Measurements from ENCODE around the gene BLOC1S6. TPM values are rescaled to one million over a fixed set of nuclear protein-coding genes. Genes with fewer than 3 reads are reported as not detected.

BLOC1S6 gene
- total and polyA plus RNA-seq, 2 of the 8 experiments (the other 6 are each of a cell fraction or from before 2014, with no cell fraction given), result 4.5 to 28.8 TPM

DNA sequence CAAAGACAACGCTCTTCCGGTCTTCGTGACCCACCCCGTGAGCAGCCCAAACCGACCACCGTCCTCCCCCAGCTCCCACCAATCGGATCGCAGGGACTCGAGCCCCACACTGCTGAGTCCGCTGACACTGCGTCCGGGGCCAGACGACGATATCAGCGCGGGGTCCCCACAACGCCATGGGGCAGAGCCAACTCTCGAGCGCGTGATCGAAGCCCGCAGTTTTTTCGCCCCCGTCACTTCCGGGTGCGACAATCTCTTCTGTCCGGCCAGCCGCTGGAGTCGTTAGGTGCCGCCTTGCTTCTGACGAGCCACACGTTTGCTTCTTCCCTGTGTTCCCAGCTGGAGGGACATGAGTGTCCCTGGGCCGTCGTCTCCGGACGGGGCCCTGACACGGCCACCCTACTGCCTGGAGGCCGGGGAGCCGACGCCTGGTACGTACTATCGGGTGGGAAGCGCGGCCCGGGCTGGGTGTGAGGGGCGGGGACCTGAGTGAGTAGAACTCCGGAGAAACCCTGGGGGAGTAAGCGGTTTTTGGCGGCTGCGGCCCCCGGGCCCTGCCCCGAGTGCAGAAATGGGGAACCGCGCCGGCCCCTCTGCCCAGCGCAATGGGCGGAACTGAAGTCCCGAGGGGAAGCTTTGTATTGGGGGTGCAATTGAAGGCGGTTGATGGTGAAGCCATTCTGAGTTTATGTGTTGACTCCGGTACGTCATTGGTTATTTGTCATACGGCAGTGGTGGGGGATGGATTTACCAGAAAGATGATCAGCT lies at the start of gene BLOC1S6 (continued):
- TF ChIP-seq FOSL1 (IDR thresholded peaks at IDR 0.05; ENCODE audit: insufficient read depth, low read depth, low read length), result no peak
- TF ChIP-seq KDM5A (IDR thresholded peaks at IDR 0.05; ENCODE audit: low read length), result peak; percentile 9
- no peak for TF ChIP-seq CTBP2 (IDR thresholded peaks at IDR 0.05; ENCODE audit: borderline replicate concordance, insufficient read depth, insufficient read length, low read length)
- TF ChIP-seq SP1 (IDR thresholded peaks at IDR 0.05; ENCODE audit: low read depth, low read length), result 0 out of 2 replicates have a peak, but pooled peaks have one; percentile 19
- no peak for TF ChIP-seq HDAC6 (IDR thresholded peaks at IDR 0.05; ENCODE audit: low read depth, low read length)
- TF ChIP-seq SRF (IDR thresholded peaks at IDR 0.05; ENCODE audit: low read depth, low read length), result no peak
- TF ChIP-seq CHD2 (IDR thresholded peaks at IDR 0.05; ENCODE audit: low read length), result peak; percentile 54; the same call in 1 of the 2 replicates
- TF ChIP-seq POLR2A (IDR thresholded peaks at IDR 0.05; ENCODE audit: control extremely low read depth in 1 of 2, low read depth in 2 of 2, low read length in 2 of 2), result peak; percentile 59 to 97
- TF ChIP-seq ZNF274 (IDR thresholded peaks at IDR 0.05; ENCODE audit: borderline replicate concordance, extremely low read depth, low read length), result no peak
- no peak for TF ChIP-seq SIRT6 (IDR thresholded peaks at IDR 0.05; ENCODE audit: low read length)
- TF ChIP-seq, protein P1, sequence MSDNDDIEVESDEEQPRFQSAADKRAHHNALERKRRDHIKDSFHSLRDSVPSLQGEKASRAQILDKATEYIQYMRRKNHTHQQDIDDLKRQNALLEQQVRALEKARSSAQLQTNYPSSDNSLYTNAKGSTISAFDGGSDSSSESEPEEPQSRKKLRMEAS (IDR thresholded peaks at IDR 0.05), result peak; percentile 86
- peak; percentile 95 for TF ChIP-seq TAF1 (IDR thresholded peaks at IDR 0.05; ENCODE audit: low read depth, low read length)
- TF ChIP-seq RNF2 (IDR thresholded peaks at IDR 0.05; ENCODE audit: borderline replicate concordance, low read depth, low read length, missing control alignments, poor library complexity, severe bottlenecking), result no peak
- no peak for TF ChIP-seq RAD21 (IDR thresholded peaks at IDR 0.05 in 1 of 2, conservative IDR thresholded peaks at IDR 0.05 in 1 of 2; ENCODE audit: low read depth in 2 of 2, low read length in 2 of 2)
- TF ChIP-seq CREB1 (IDR thresholded peaks at IDR 0.05), result peak; percentile 93
- peak; percentile 89 for TF ChIP-seq PHF8 (conservative IDR thresholded peaks at IDR 0.05; ENCODE audit: low read depth, low read length)
- peak; percentile 92 for TF ChIP-seq GABPA (IDR thresholded peaks at IDR 0.05; ENCODE audit: borderline replicate concordance, insufficient read depth, low read length)
- no peak for TF ChIP-seq RXRA (IDR thresholded peaks at IDR 0.05; ENCODE audit: insufficient read depth, low read depth, low read length)
- TF ChIP-seq SP2 (IDR thresholded peaks at IDR 0.05; ENCODE audit: low read length), result no peak
- TF ChIP-seq NRF1 (IDR thresholded peaks at IDR 0.05; ENCODE audit: low read depth, low read length), result no peak
- TF ChIP-seq, protein P2, sequence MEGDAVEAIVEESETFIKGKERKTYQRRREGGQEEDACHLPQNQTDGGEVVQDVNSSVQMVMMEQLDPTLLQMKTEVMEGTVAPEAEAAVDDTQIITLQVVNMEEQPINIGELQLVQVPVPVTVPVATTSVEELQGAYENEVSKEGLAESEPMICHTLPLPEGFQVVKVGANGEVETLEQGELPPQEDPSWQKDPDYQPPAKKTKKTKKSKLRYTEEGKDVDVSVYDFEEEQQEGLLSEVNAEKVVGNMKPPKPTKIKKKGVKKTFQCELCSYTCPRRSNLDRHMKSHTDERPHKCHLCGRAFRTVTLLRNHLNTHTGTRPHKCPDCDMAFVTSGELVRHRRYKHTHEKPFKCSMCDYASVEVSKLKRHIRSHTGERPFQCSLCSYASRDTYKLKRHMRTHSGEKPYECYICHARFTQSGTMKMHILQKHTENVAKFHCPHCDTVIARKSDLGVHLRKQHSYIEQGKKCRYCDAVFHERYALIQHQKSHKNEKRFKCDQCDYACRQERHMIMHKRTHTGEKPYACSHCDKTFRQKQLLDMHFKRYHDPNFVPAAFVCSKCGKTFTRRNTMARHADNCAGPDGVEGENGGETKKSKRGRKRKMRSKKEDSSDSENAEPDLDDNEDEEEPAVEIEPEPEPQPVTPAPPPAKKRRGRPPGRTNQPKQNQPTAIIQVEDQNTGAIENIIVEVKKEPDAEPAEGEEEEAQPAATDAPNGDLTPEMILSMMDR (IDR thresholded peaks at IDR 0.05; ENCODE audit: control extremely low read depth in 1 of 3, insufficient read depth in 1 of 3, low read depth in 1 of 3, low read length in 3 of 3), result no peak
- no peak for TF ChIP-seq CBX8 (IDR thresholded peaks at IDR 0.05; ENCODE audit: borderline replicate concordance, low read depth, low read length)

All from H1 (cell line).